Thyroid gland (tissue), 4 donors: Measurements from ENCODE around the gene PCBD1. TPM values are rescaled to one million over a fixed set of nuclear protein-coding genes. Genes with fewer than 3 reads are reported as not detected.

ENCODE experiments used
- DNase-seq, 2 donors: peaks; one replicate each; pipeline ENCODE4 v3.0.0-alpha.2; 2019
- H3K27ac ChIP-seq, 3 donors: fragments of 200-600 bp; sonication (generic); 1 replicate in 2 of 3; 2 replicates in 1 of 3; pipeline ENCODE4 v1.5.1; 2016 to 2019; ENCODE audit warnings: mild to moderate bottlenecking in 1 of 3, moderate library complexity in 1 of 3
- H3K27me3 ChIP-seq: fragments of 200-600 bp; sonication (generic); one replicate; pipeline ENCODE4 v1.5.1; 2019
- H3K36me3 ChIP-seq, 2 donors: fragments of 200-600 bp; sonication (generic); one replicate each; pipeline ENCODE4 v1.5.1; 2016 to 2019
- H3K4me1 ChIP-seq, 2 donors: fragments of 200-600 bp; sonication (generic); one replicate each; pipeline ENCODE4 v1.5.1; 2017 to 2019
- H3K4me3 ChIP-seq, 3 donors: fragments of 200-600 bp; sonication (generic); replicated peaks in 1 of 3; 1 replicate in 2 of 3; 2 replicates in 1 of 3; pipeline ENCODE4 v1.5.1; 2016; ENCODE audit warnings: mild to moderate bottlenecking in 1 of 3
- H3K9me3 ChIP-seq: fragments of 200-600 bp; sonication (generic); one replicate; pipeline ENCODE4 v1.5.1; 2017
- CTCF ChIP-seq, 6 experiments: fragments of 200-600 bp in 3 of 6; fragments of 450-650 bp in 3 of 6; sonication (generic) in 3 of 6; IDR thresholded peaks; one replicate each; pipeline ENCODE4 v1.5.1; 2016 to 2019; ENCODE audit warnings: antibody characterized with exemption in 6 of 6, mild to moderate bottlenecking in 2 of 6, inconsistent platforms in 1 of 6, moderate library complexity in 1 of 6
- POLR2A ChIP-seq, 2 donors: fragments of 450-650 bp; IDR thresholded peaks; one replicate each; pipeline ENCODE4 v1.6.1; 2017; ENCODE audit warnings: antibody characterized with exemption in 2 of 2, mild to moderate bottlenecking in 2 of 2, moderate library complexity in 1 of 2
- WGBS, 2 donors: methylation state at CpG; one replicate each; pipeline ENCODE4 v1.1.5; 2017; 5-methylcytosine and 5-hydroxymethylcytosine counted together
- intact Hi-C: fragments of 100-400 bp; cut with DNase I; formaldehyde crosslinking; loops from one replicate; pipeline ENCODE4 v1.15.1; 2023
- total RNA-seq, 4 donors: library from RNA; depleted of rRNA; stranded (reverse); fragments of >200 nt; gene quantifications; one replicate each; pipeline ENCODE4 v1.2.3, GENCODE V29; 2016

Gene PCBD1
- total RNA-seq, 4 donors from 2014 or later, result 39.4 to 124 (median 86.8) TPM

- H3K4me1 ChIP-seq, result no peaks in the 10 kb centered on the region
- H3K4me3 ChIP-seq, result no peak overlapping the region
- no peak for DNase-seq
- H3K36me3 ChIP-seq, result no peaks in the 10 kb centered on the region
- no peaks in the 10 kb centered on the region for H3K9me3 ChIP-seq
- no peak overlapping the region for H3K27ac ChIP-seq
- 78 to 86% methylated on average over 6 to 10 of the region's 10 CpGs for WGBS, 2 donors
- intact Hi-C loops, result loop anchor here (5.0 kb wide), 1 partner anchor 373 kb away; no protein-coding TSS in a partner anchor
- TF ChIP-seq POLR2A (IDR thresholded peaks at IDR 0.05) (no peak), CTCF (IDR thresholded peaks at IDR 0.05) (no peak)
- H3K27me3 ChIP-seq, result no peaks in the 10 kb centered on the region
These were observed 26.0 kb upstream of the PCBD1 start for GRCh38 chr10:70914316-70914864.

- DNase-seq, result no peak
- Histone ChIP-seq H3K27me3 (no peaks in the 10 kb centered on the region), H3K4me3 (no peak overlapping the region), H3K36me3 (no peaks in the 10 kb centered on the region), H3K27ac (no peak overlapping the region), H3K9me3 (no peaks in the 10 kb centered on the region), H3K4me1 (no peaks in the 10 kb centered on the region)
- TF ChIP-seq CTCF (IDR thresholded peaks at IDR 0.05), result no peak
- no peak for TF ChIP-seq POLR2A (IDR thresholded peaks at IDR 0.05)
- WGBS, 2 donors, result 93 to 100% methylated on average over 3 of the region's 3 CpGs
- intact Hi-C loops, result loop anchor here (5.0 kb wide), 1 partner anchor 373 kb away; no protein-coding TSS in a partner anchor
These were observed 25.5 kb upstream of the PCBD1 start for GRCh38 chr10:70913893-70914240.

- no peaks in the 10 kb centered on the region for H3K4me1 ChIP-seq
- H3K27me3 ChIP-seq, result no peaks in the 10 kb centered on the region
- no peaks in the 10 kb centered on the region for H3K9me3 ChIP-seq
- intact Hi-C loops, result loop anchor here (5.0 kb wide), 1 partner anchor 374 kb away; no protein-coding TSS in a partner anchor
- no peak overlapping the region for H3K27ac ChIP-seq
- no peak for DNase-seq
- TF ChIP-seq CTCF (IDR thresholded peaks at IDR 0.05) (no peak), POLR2A (IDR thresholded peaks at IDR 0.05) (no peak)
- no peak overlapping the region for H3K4me3 ChIP-seq
- no peaks in the 10 kb centered on the region for H3K36me3 ChIP-seq
- WGBS, 2 donors, result 62 to 75% methylated on average over 6 of the region's 6 CpGs
These were observed 25.0 kb upstream of the PCBD1 start for GRCh38 chr10:70913191-70913892.

- no peak overlapping the region for H3K4me3 ChIP-seq
- 87 to 90% methylated on average over 4 to 5 of the region's 5 CpGs for whole genome bisulfite sequencing, 2 donors
- no peak overlapping the region for H3K27ac ChIP-seq
- H3K9me3 ChIP-seq, result no peaks in the 10 kb centered on the region
- intact Hi-C loops, result loop anchor here (5.0 kb wide), 1 partner anchor 375 kb away; no protein-coding TSS in a partner anchor
- TF ChIP-seq CTCF (IDR thresholded peaks at IDR 0.05) (no peak), POLR2A (IDR thresholded peaks at IDR 0.05) (no peak)
- no peaks in the 10 kb centered on the region for H3K27me3 ChIP-seq
- no peaks in the 10 kb centered on the region for H3K36me3 ChIP-seq
- no peaks in the 10 kb centered on the region for H3K4me1 ChIP-seq
- DNase-seq, result no peak
These were observed 24.2 kb upstream of the PCBD1 start for GRCh38 chr10:70912556-70912955.

GRCh38 chr10:70911386-70911785, 23.0 kb upstream of the PCBD1 start:
- DNase-seq, result no peak
- H3K27me3 ChIP-seq, result no peaks in the 10 kb centered on the region
- 86 to 89% methylated on average over 2 to 4 of the region's 4 CpGs for WGBS, 2 donors
- H3K4me3 ChIP-seq, result no peak overlapping the region
- H3K27ac ChIP-seq, result no peak overlapping the region
- TF ChIP-seq CTCF (IDR thresholded peaks at IDR 0.05), result no peak
- TF ChIP-seq POLR2A (IDR thresholded peaks at IDR 0.05), result no peak
- H3K4me1 ChIP-seq, result no peaks in the 10 kb centered on the region
- intact Hi-C loops, result loop anchor here (5.0 kb wide), 1 partner anchor 376 kb away; no protein-coding TSS in a partner anchor
- no peaks in the 10 kb centered on the region for H3K9me3 ChIP-seq
- no peaks in the 10 kb centered on the region for H3K36me3 ChIP-seq
